H1 (cell line): Measurements from ENCODE around the gene GPR26. TPM values are rescaled to one million over a fixed set of nuclear protein-coding genes. Genes with fewer than 3 reads are reported as not detected.

ENCODE experiments used
- CBX8 ChIP-seq: fragments of 300-800, 300-1000 bp; sonication (generic); IDR thresholded peaks from 2 replicates; pipeline ENCODE4 v1.7.1; 2016; ENCODE audit warnings: low read depth, low read length, borderline replicate concordance
- CTBP2 ChIP-seq: IDR thresholded peaks from 2 replicates; pipeline ENCODE4 v1.7.0; 2011; ENCODE audit warnings: borderline replicate concordance, mild to moderate bottlenecking, moderate library complexity, mixed read lengths, low read length; ENCODE audit not compliant: insufficient read depth, insufficient read length
- SAP30 ChIP-seq: fragments of 300-600 bp; sonication (generic); IDR thresholded peaks from 2 replicates; pipeline ENCODE4 v1.7.1; 2012; ENCODE audit warnings: low read length, moderate library complexity, mild to moderate bottlenecking, inconsistent platforms; ENCODE audit not compliant: insufficient read depth, insufficient replicate concordance
- SIN3A ChIP-seq, 2 experiments: IDR thresholded peaks in 1 of 2; conservative IDR thresholded peaks in 1 of 2; 2 replicates each; pipeline ENCODE4 v1.6.1; 2011 to 2012; ENCODE audit warnings: low read length in 2 of 2, improper control_type of control experiment in 1 of 2, low read depth in 1 of 2, mild to moderate bottlenecking in 1 of 2
- TCF12 ChIP-seq: IDR thresholded peaks from 2 replicates; pipeline ENCODE4 v1.6.1; 2011; ENCODE audit warnings: low read depth, mild to moderate bottlenecking, low read length
- polyA plus RNA-seq, 7 experiments: library from polyadenylated mRNA; depleted of rRNA in 3 of 7; stranded (reverse) in 5 of 7; unstranded in 2 of 7; fragments of >200 nt in 5 of 7; fragments of 200-250 nt in 2 of 7; gene quantifications; 1 replicate in 5 of 7; 2 replicates in 1 of 7; 4 replicates in 1 of 7; pipeline versions ENCODE4 v1.2.1 to v1.2.3, GENCODE V29; 2011 to 2013; ENCODE audit warnings: missing spikeins in 2 of 7, mixed read lengths in 2 of 7
- total RNA-seq: library from RNA; stranded (reverse); fragmentation: NEBNext Ultra II Directional; extraction: Animal tissue kit (Norgen Biotek cat#: 25700); gene quantifications from 2 replicates; pipeline ENCODE4 v1.2.1, GENCODE V29; 2021

Gene GPR26
- total and polyA plus RNA-seq, 2 of the 8 experiments (the other 6 are each of a cell fraction or from before 2014, with no cell fraction given), result 0.09 to 0.21 TPM

DNA sequence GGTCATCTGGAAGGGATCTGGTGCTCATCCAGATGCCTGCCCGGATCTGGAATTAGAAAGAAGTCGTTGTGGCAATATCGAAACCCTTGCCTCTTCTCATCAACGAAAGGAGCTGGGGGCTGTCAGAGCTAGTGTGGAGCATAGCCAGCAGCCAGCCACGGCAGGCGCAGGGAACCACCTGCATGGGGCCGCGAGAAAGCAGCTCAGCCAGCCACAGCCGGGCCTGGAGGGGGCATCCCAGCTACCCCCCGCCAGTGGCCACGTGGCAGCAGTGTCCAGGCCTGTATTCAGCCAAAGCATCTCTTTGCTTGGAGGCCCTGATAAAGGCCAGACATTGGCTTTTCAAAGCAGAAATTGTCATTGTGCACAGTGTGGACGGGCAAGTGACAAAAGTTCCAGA lies 19.1 kb downstream of the GPR26 start (continued):
- TF ChIP-seq TCF12 (no peak), CBX8 (no peak), CTBP2 (no peak), SIN3A (conservative IDR thresholded peaks at IDR 0.05 in 1 of 2, IDR thresholded peaks at IDR 0.05 in 1 of 2; ENCODE audit: low read depth in 1 of 2, low read length in 2 of 2) (no peak), SAP30 (no peak)
